CD8-positive, alpha-beta memory T cell (primary cell): ENCODE measurements around the gene OLFML1. TPM values are rescaled to one million over a fixed set of nuclear protein-coding genes. Genes with fewer than 3 reads are reported as not detected.
"Not testable (repeated sequence)": the region's sequence is repeated elsewhere in the genome, so short reads cannot be mapped to it uniquely, and the experiment has no call there.

ENCODE experiments used
- CTCF ChIA-PET: fragments of 350-600 bp; sonication (Branson Sonifier 250); formaldehyde crosslinking; loops from one replicate; lab custom pipeline; 2021; ENCODE audit warnings: antibody characterized with exemption; lab: Charles Lee
- POLR2A ChIA-PET: fragments of 350-600 bp; sonication (Branson Sonifier 250); formaldehyde crosslinking; loops from one replicate; lab custom pipeline; 2021; ENCODE audit warnings: antibody characterized with exemption; lab: Charles Lee
- DNase-seq, 5 donors: peaks; one replicate each; pipeline versions ENCODE4 v3.0.0 to v3.0.0-alpha.2; 2020 to 2022; ENCODE audit warnings: mixed read lengths in 1 of 5
- H3K27ac ChIP-seq: one replicate; pipeline ENCODE4 v1.7.0; 2013; ENCODE audit warnings: low read depth, mild to moderate bottlenecking, low read length, moderate library complexity
- H3K27me3 ChIP-seq: 2 replicates; pipeline ENCODE4 v1.7.0; 2013; ENCODE audit warnings: low read length, mild to moderate bottlenecking; ENCODE audit not compliant: insufficient read depth, poor library complexity, severe bottlenecking
- H3K36me3 ChIP-seq: 2 replicates; pipeline ENCODE4 v1.7.0; 2013; ENCODE audit warnings: mild to moderate bottlenecking, low read length, moderate library complexity; ENCODE audit not compliant: insufficient read depth
- H3K4me1 ChIP-seq: 2 replicates; pipeline ENCODE4 v1.7.0; 2013; ENCODE audit warnings: mild to moderate bottlenecking, low read length, moderate library complexity; ENCODE audit not compliant: insufficient read depth
- H3K4me3 ChIP-seq: 2 replicates; pipeline ENCODE4 v1.7.0; 2013; ENCODE audit warnings: mild to moderate bottlenecking, low read length
- H3K9me3 ChIP-seq: 2 replicates; pipeline ENCODE4 v1.7.0; 2013; ENCODE audit warnings: mild to moderate bottlenecking, low read length
- H3K27ac Mint-ChIP-seq, 8 donors: one replicate each; pipeline ENCODE4 v1.8.0; 2020 to 2021; ENCODE audit warnings: mixed read lengths in 8 of 8, mild to moderate bottlenecking in 6 of 8, inconsistent platforms in 3 of 8, moderate library complexity in 3 of 8
- H3K27me3 Mint-ChIP-seq, 2 donors: one replicate each; pipeline ENCODE4 v1.8.0; 2020 to 2021; ENCODE audit warnings: mixed read lengths in 2 of 2, mild to moderate bottlenecking in 1 of 2, moderate library complexity in 1 of 2
- H3K36me3 Mint-ChIP-seq, 3 donors: one replicate each; pipeline ENCODE4 v1.8.0; 2020 to 2021; ENCODE audit warnings: mixed read lengths in 3 of 3, inconsistent platforms in 1 of 3, mild to moderate bottlenecking in 1 of 3
- H3K4me1 Mint-ChIP-seq, 3 donors: one replicate each; pipeline ENCODE4 v1.8.0; 2020 to 2021; ENCODE audit warnings: mixed read lengths in 3 of 3, inconsistent platforms in 1 of 3, mild to moderate bottlenecking in 1 of 3
- H3K4me3 Mint-ChIP-seq, 7 donors: one replicate each; pipeline ENCODE4 v1.8.0; 2020 to 2021; ENCODE audit warnings: mixed read lengths in 7 of 7, mild to moderate bottlenecking in 6 of 7, moderate library complexity in 4 of 7, inconsistent platforms in 2 of 7
- H3K9me3 Mint-ChIP-seq, 5 donors: one replicate each; pipeline ENCODE4 v1.8.0; 2020 to 2022; ENCODE audit warnings: mixed read lengths in 5 of 5, mild to moderate bottlenecking in 3 of 5, moderate library complexity in 2 of 5, inconsistent platforms in 1 of 5
- polyA plus RNA-seq: library from polyadenylated mRNA; unstranded; fragments of 300-500 nt; fragmentation: Illumina TruSeq; gene quantifications from one replicate; pipeline ENCODE4 v1.2.3, GENCODE V29; 2021
- total RNA-seq, 2 experiments: library from RNA; stranded (reverse); gene quantifications; one replicate each; pipeline ENCODE4 v1.2.3, GENCODE V29; 2021

OLFML1 gene
- total and polyA plus RNA-seq, 3 experiments from 2014 or later = not detected

DNA sequence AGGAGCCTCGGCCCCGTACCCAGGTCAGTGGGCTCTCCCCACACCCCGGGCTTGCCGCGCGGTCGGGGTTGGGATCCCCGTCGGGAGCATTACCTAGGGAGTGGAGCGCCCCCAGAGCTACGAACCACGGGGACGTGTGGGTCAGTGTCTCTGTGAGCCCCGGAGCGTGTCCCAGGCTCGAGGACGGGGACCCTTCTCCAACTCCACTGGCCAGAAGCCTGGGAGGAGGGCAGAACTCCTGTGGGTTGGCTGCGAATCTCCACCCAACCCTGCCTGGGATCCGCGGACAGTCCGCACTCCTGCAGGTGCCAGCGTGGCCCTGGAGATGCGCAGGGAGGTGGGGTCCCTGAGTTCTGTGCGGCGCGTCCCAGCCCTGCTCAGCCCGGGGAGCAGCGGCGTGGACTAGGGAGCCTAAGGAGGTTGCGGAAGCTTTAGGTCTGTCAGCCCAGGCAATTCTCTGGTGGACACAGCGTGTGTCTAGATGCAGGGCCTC is 28.8 kb downstream of the OLFML1 start:
- Mint-ChIP-seq H3K36me3 (peaks cover 0 to 3% (median 2%) of the 10 kb centered on the region in 3 donors), H3K27ac (peak overlapping the region in 4 of 8 donors; percentile 19 to 64 (median 40)), H3K4me1 (peaks cover 35 to 50% (median 36%) of the 10 kb centered on the region in 3 donors), H3K4me3 (peak overlapping the region; percentile 76 to 99 (median 95)), H3K9me3 (no peaks in the 10 kb centered on the region), H3K27me3 (peaks cover 0 to 3% of the 10 kb centered on the region in 2 donors)
- ChIA-PET CTCF (interaction anchor here (0.5 to 5.0 kb wide), 14 partner anchors 10 to 181 kb away, joined by 3 to 35 read pairs (median 6); no protein-coding TSS in a partner anchor), POLR2A (no interaction called here)
- H3K27ac ChIP-seq = no peak overlapping the region
- H3K27me3 ChIP-seq = no peaks in the 10 kb centered on the region
- peak overlapping the region; percentile 97 for H3K4me3 ChIP-seq
- peaks cover 24% of the 10 kb centered on the region for H3K4me1 ChIP-seq
- DNase-seq = peak in 1 of 5 donors; percentile 6
- H3K36me3 ChIP-seq = no peaks in the 10 kb centered on the region
- H3K9me3 ChIP-seq = no peaks in the 10 kb centered on the region

DNA sequence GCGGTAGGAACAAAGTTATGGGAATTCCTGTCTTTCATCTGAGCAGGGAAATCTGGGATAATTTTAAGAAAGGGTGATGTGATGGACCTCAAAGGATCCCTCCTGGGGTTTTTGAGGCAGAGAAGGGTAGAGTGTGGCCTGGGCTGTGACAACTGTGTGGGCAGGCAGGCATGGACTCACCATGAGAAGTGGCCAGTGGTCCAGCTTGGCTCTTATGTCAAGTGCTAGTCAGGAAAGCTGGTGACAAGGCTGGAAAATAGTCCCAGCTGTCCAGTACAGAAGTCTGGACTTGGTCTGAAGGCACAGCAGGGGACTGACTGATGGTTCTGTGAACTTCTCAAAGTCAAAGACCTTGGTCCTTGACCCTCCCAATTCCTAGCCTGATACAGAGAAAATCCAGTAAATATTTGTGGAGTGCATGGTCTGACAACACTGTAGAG is 30.2 kb downstream of the OLFML1 start:
- peaks cover 24% of the 10 kb centered on the region for H3K4me1 ChIP-seq
- H3K27me3 ChIP-seq = no peaks in the 10 kb centered on the region
- Mint-ChIP-seq H3K4me3 (peak overlapping the region in 5 of 7 donors; percentile 4 to 89 (median 26)), H3K27me3 (peaks cover 0 to 3% of the 10 kb centered on the region in 2 donors), H3K9me3 (no peaks in the 10 kb centered on the region), H3K27ac (peak overlapping the region in 1 of 8 donors; percentile 58), H3K36me3 (peaks cover 0 to 3% (median 2%) of the 10 kb centered on the region in 3 donors), H3K4me1 (peaks cover 37 to 51% (median 40%) of the 10 kb centered on the region in 3 donors)
- H3K27ac ChIP-seq = no peak overlapping the region
- CTCF ChIA-PET = interaction anchor here (0.8 to 2.2 kb wide), 3 partner anchors 11 to 151 kb away, joined by 3 to 9 read pairs (median 6); no protein-coding TSS in a partner anchor
- no peak for DNase-seq
- H3K36me3 ChIP-seq = no peaks in the 10 kb centered on the region
- H3K9me3 ChIP-seq = no peaks in the 10 kb centered on the region
- POLR2A ChIA-PET = no interaction called here
- H3K4me3 ChIP-seq = no peak overlapping the region

DNA sequence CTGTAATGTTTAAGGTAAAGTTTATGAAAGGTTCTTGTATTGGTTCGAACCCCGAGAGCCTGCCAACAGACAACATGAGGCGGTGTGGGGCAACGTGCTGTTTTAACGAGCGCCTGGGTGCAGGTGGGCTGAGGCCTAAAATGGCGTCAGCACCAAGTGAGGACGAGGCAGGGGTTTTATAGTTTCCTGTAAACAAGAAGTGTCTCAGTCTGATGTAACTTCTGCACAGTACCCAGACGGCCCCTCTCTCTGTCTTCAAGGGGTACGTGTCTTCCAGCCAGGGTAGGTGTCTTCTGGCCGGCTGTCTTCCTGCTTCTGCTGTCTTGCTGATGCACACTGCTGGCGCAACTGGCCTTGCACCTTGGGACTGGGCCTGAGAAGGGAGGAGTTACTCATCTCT is 31.2 kb downstream of the OLFML1 start:
- peaks cover 0 to 3% of the 10 kb centered on the region in 2 donors for H3K27me3 Mint-ChIP-seq
- no peaks in the 10 kb centered on the region for H3K36me3 ChIP-seq
- H3K27ac Mint-ChIP-seq = peak overlapping the region in 4 of 8 donors; percentile 20 to 91 (median 32)
- POLR2A ChIA-PET = no interaction called here
- no peaks in the 10 kb centered on the region for H3K9me3 ChIP-seq
- peaks cover 24% of the 10 kb centered on the region for H3K4me1 ChIP-seq
- H3K27me3 ChIP-seq = no peaks in the 10 kb centered on the region
- H3K4me3 Mint-ChIP-seq = peak overlapping the region in 6 of 7 donors; percentile 5 to 62 (median 23)
- peaks cover 0 to 3% (median 2%) of the 10 kb centered on the region in 3 donors for H3K36me3 Mint-ChIP-seq
- H3K27ac ChIP-seq = no peak overlapping the region
- CTCF ChIA-PET = interaction anchor here (2.2 kb wide), 1 partner anchor 10 kb away, joined by 6 read pairs; no protein-coding TSS in a partner anchor
- no peaks in the 10 kb centered on the region for H3K9me3 Mint-ChIP-seq
- peak in 1 of 5 donors; percentile 66 for DNase-seq
- no peak overlapping the region for H3K4me3 ChIP-seq
- peaks cover 37 to 51% (median 41%) of the 10 kb centered on the region in 3 donors for H3K4me1 Mint-ChIP-seq

DNA sequence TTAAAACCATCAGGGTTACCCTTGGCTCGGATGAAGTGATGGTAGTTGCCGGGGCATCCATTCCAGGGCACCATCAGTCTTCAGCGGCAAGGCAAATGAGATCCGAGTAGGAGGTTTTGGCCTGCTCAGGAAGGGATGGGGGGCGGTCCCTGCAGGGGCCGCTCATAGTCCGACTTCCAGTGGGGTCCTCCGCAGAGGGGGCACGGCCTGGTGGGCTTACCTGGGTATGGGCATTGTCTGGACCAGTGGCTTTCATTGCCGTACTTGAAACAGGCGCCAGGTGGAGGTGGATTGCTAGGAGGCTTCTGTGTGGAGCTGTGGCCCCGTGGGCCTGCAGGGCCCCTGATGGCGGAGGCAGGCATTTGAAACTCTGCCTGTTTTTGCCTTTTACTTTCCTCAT is 32.4 kb downstream of the OLFML1 start:
- H3K27ac ChIP-seq, H3K4me3 Mint-ChIP-seq, H3K27ac Mint-ChIP-seq, H3K36me3 ChIP-seq, H3K9me3 Mint-ChIP-seq, H3K4me3 ChIP-seq, H3K27me3 Mint-ChIP-seq, H3K27me3 ChIP-seq, H3K9me3 ChIP-seq, DNase-seq, H3K36me3 Mint-ChIP-seq, CTCF ChIA-PET, POLR2A ChIA-PET: not testable (repeated sequence)
- peaks cover 14% of the 10 kb centered on the region for H3K4me1 ChIP-seq
- peaks cover 36 to 47% (median 39%) of the 10 kb centered on the region in 3 donors for H3K4me1 Mint-ChIP-seq

DNA sequence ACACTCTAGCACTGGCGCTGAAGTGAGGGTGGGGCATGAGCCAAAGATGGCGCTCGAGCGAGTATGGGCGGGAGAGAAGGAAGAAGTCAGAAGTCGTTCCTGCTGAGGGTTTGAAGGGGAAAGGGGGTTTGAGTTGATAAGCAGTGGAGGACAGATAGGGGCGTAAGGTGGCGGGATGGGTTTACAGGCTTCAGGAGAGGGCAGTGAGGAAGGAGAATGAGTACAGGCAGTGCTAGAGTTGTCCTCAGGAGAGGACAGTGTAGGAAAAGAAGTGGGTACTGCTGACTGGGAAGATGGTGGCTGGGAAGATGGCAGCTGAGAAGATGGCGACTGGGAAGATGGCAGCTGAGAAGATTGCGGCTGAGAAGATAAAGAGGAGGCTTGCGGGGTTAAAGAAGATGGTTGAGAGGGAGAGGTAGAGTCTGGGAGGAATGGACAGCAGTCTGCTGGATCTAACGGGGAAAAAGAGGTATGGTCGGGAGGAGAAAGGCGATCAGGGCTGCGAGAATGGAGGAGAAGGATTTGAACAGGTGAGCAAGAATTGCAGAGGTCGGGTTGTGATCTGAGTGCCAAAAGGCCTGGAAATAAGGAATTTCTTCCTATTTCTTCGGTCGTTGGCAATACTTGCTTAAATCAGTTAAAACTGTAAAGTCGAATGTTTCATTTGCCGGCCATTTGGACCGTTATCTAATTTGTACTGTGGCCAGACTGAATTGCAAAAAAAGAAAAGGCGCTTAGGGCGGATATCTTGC is 33.7 kb downstream of the OLFML1 start:
- Mint-ChIP-seq H3K9me3 (no peaks in the 10 kb centered on the region), H3K4me1 (peaks cover 33 to 46% (median 38%) of the 10 kb centered on the region in 3 donors), H3K27me3 (no peaks in the 10 kb centered on the region), H3K36me3 (peaks cover 0 to 2% (median 0%) of the 10 kb centered on the region in 3 donors), H3K4me3 (no peak overlapping the region), H3K27ac (peak overlapping the region in 2 of 8 donors; percentile 23 to 71)
- H3K4me1 ChIP-seq = peaks cover 10% of the 10 kb centered on the region
- ChIA-PET CTCF (no interaction called here), POLR2A (no interaction called here)
- no peaks in the 10 kb centered on the region for H3K36me3 ChIP-seq
- H3K27ac ChIP-seq = no peak overlapping the region
- H3K4me3 ChIP-seq = no peak overlapping the region
- DNase-seq = no peak
- H3K9me3 ChIP-seq = no peaks in the 10 kb centered on the region
- no peaks in the 10 kb centered on the region for H3K27me3 ChIP-seq

DNA sequence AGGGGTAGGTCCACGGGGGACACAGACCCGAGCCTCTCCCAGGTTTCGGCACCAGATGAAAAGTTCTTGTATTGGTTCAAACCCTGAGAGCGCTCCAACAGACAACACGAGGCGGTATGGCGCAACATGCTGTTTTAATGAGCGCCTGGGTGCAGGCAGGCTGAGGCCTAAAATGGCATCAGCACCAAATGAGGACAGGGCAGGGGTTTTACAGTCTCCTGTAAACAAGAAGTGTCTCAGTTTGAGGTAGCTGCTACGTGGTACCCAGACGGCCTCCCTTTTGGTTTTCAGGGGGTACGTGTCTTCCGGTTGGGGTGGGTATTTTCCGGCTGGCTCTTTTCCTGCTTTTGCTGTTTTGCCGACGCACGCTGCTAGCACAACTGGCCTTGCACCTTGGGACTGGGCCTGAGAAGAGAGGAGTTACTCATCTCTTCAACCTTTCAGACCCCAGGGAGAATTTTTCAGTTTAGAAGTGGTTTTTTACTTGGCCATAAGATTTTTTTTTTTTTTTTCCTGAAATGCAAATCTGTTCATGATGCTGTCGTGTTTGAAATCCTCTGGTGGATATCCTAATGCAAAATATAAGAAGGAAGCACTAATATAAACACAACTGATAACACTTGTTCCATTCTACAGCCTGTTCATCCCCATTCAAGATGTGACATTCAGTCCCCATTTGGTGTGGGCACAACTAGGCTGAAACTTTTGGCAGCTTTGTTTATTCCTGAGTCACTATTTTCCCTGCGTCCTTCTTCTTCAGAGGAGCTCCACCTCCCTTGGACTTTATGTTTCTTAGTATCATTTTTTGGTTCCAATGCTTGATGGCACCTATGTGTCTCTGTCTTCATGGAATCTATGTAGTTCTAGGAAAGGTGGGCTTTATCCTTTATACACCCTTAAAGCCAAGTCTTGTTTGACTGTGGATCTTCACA is 35.0 kb downstream of the OLFML1 start:
- H3K36me3 ChIP-seq = no peaks in the 10 kb centered on the region
- Mint-ChIP-seq H3K36me3 (peaks cover 0 to 2% (median 0%) of the 10 kb centered on the region in 3 donors), H3K27ac (peak overlapping the region in 2 of 8 donors; percentile 61 to 91), H3K27me3 (no peaks in the 10 kb centered on the region), H3K9me3 (no peaks in the 10 kb centered on the region), H3K4me3 (peak overlapping the region in 1 of 7 donors; percentile 17), H3K4me1 (peaks cover 33 to 49% (median 39%) of the 10 kb centered on the region in 3 donors)
- no peak overlapping the region for H3K4me3 ChIP-seq
- peaks cover 19% of the 10 kb centered on the region for H3K4me1 ChIP-seq
- ChIA-PET POLR2A (no interaction called here), CTCF (interaction anchor here (1.0 to 1.3 kb wide), 3 partner anchors 12 to 18 kb away, joined by 3 to 4 read pairs (median 3); no protein-coding TSS in a partner anchor)
- H3K27ac ChIP-seq = no peak overlapping the region
- no peaks in the 10 kb centered on the region for H3K9me3 ChIP-seq
- H3K27me3 ChIP-seq = no peaks in the 10 kb centered on the region
- DNase-seq = no peak

DNA sequence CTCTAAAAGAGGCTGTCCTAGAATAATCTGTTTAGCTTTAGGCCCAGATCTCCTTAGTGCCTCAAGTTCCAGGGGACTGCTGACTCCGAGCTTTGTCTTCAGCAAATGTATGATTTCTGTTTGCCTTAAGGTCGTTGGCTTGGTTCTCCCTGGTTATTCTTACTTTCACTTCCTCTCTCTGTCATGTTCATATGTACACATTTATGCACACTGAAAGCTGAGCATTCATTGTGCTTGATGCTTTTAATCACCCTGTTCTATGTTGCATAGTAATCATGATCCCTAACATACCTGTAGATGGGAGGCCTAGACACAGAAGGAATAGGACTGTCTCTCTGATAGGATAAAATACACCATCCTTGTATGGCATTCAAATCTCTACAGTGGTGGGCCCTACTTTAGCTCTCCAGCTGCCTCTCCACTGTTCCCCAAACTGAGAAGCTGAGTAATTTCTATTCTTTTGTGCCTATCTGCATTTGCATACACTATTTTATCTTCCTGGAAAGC is 35.7 kb downstream of the OLFML1 start:
- Histone ChIP-seq H3K27ac (no peak overlapping the region), H3K9me3 (no peaks in the 10 kb centered on the region), H3K27me3 (no peaks in the 10 kb centered on the region), H3K4me1 (peaks cover 18% of the 10 kb centered on the region), H3K36me3 (no peaks in the 10 kb centered on the region), H3K4me3 (no peak overlapping the region)
- Mint-ChIP-seq H3K36me3 (peaks cover 0 to 2% (median 0%) of the 10 kb centered on the region in 3 donors), H3K4me1 (peaks cover 34 to 49% (median 38%) of the 10 kb centered on the region in 3 donors), H3K4me3 (no peak overlapping the region), H3K27ac (no peak overlapping the region), H3K9me3 (no peaks in the 10 kb centered on the region), H3K27me3 (no peaks in the 10 kb centered on the region)
- CTCF ChIA-PET = interaction anchor here (1.0 to 2.1 kb wide), 4 partner anchors 9 to 17 kb away, joined by 3 to 7 read pairs (median 4); no protein-coding TSS in a partner anchor
- DNase-seq = no peak
- POLR2A ChIA-PET = no interaction called here
